Choroid plexus epithelial cell (primary cell): ENCODE data around the gene CCHCR1.
A peak's percentile ranks its signal among the peaks of the same experiment; 100 is the strongest.
"Not testable (repeated sequence)": the region's sequence is repeated elsewhere in the genome, so short reads cannot be mapped to it uniquely, and the experiment has no call there.

Experiments used
- DNase-seq: peaks from one replicate; pipeline ENCODE4 v3.0.0-alpha.2; 2010; ENCODE audit warnings: low read depth
- H3K4me3 ChIP-seq: 2 replicates; pipeline ENCODE4 v1.5.1; 2011; ENCODE audit warnings: low read depth, mild to moderate bottlenecking, control low read depth, low read length, moderate library complexity
- CTCF ChIP-seq: conservative IDR thresholded peaks from 2 replicates; pipeline ENCODE4 v1.5.1; 2011; ENCODE audit warnings: low read depth, mild to moderate bottlenecking, control low read depth, inconsistent platforms, low read length, moderate library complexity

Gene CCHCR1

GRCh38 chr6:31187780-31188194 lies 30.2 kb upstream of the CCHCR1 start:
- TF ChIP-seq CTCF, result no peak
- DNase-seq, result no peak

GRCh38 chr6:31186052-31186734 lies 28.6 kb upstream of the CCHCR1 start:
- H3K4me3 ChIP-seq, result no peak overlapping the region
- no peak for DNase-seq
- TF ChIP-seq CTCF, result no peak

More at GRCh38 chr6:31187780-31188194, 30.2 kb upstream of the CCHCR1 start:
- no peak overlapping the region for H3K4me3 ChIP-seq

- not testable (repeated sequence) for H3K4me3 ChIP-seq
Measured at GRCh38 chr6:31185695-31186051, 28.1 kb upstream of the CCHCR1 start.

GRCh38 chr6:31183859-31184258 lies 26.3 kb upstream of the CCHCR1 start:
- H3K4me3 ChIP-seq, DNase-seq: not testable (repeated sequence)

More at GRCh38 chr6:31185695-31186051, 28.1 kb upstream of the CCHCR1 start:
- DNase-seq, result not testable (repeated sequence)

GRCh38 chr6:31183287-31183686 lies 25.7 kb upstream of the CCHCR1 start:
- not testable (repeated sequence) for DNase-seq, H3K4me3 ChIP-seq

GRCh38 chr6:31180500-31180899 lies 22.9 kb upstream of the CCHCR1 start:
- no peak for TF ChIP-seq CTCF
- peak overlapping the region; percentile 41 for H3K4me3 ChIP-seq
- DNase-seq, result peak; percentile 51

GRCh38 chr6:31179896-31180295 lies 22.3 kb upstream of the CCHCR1 start:
- TF ChIP-seq CTCF, result no peak
- H3K4me3 ChIP-seq, result no peak overlapping the region

GRCh38 chr6:31179042-31179386 lies 21.4 kb upstream of the CCHCR1 start:
- no peak overlapping the region for H3K4me3 ChIP-seq
- TF ChIP-seq CTCF, result no peak
- DNase-seq, result no peak

More at GRCh38 chr6:31179896-31180295, 22.3 kb upstream of the CCHCR1 start:
- DNase-seq, result no peak
